H9 (cell line): ENCODE measurements around the gene LCTL. TPM values are rescaled to one million over a fixed set of nuclear protein-coding genes. Genes with fewer than 3 reads are reported as not detected.

Experiments used
- DNase-seq: peaks from one replicate; pipeline ENCODE4 v3.0.0-alpha.2; 2017
- H2AFZ ChIP-seq: one replicate; pipeline ENCODE4 v1.6.1; 2013; ENCODE audit warnings: mild to moderate bottlenecking, low read length, control low read depth, moderate library complexity
- H2AK5ac ChIP-seq: 2 replicates; pipeline ENCODE4 v1.6.1; 2013; ENCODE audit warnings: low read length, control low read depth, mixed read lengths; ENCODE audit not compliant: insufficient read length
- H2BK120ac ChIP-seq: one replicate; pipeline ENCODE4 v1.6.1; 2013; ENCODE audit warnings: low read depth, mild to moderate bottlenecking, low read length, control low read depth, inconsistent platforms; ENCODE audit not compliant: poor library complexity, severe bottlenecking
- H2BK12ac ChIP-seq: 2 replicates; pipeline ENCODE4 v1.6.1; 2013; ENCODE audit warnings: low read length, control low read depth, mixed read lengths, low read depth; ENCODE audit not compliant: insufficient read length
- H2BK15ac ChIP-seq: 2 replicates; pipeline ENCODE4 v1.6.1; 2013; ENCODE audit warnings: low read depth, low read length, control low read depth
- H2BK20ac ChIP-seq: one replicate; pipeline ENCODE4 v1.6.1; 2013; ENCODE audit warnings: low read depth, mild to moderate bottlenecking, low read length, control low read depth, inconsistent platforms; ENCODE audit not compliant: poor library complexity, severe bottlenecking
- H2BK5ac ChIP-seq: 2 replicates; pipeline ENCODE4 v1.6.1; 2013; ENCODE audit warnings: low read length, control low read depth, mixed read lengths; ENCODE audit not compliant: insufficient read length
- H3K14ac ChIP-seq: 2 replicates; pipeline ENCODE4 v1.6.1; 2013; ENCODE audit warnings: low read length, control low read depth; ENCODE audit not compliant: insufficient read depth
- H3K18ac ChIP-seq: 2 replicates; pipeline ENCODE4 v1.6.1; 2013; ENCODE audit warnings: low read depth, mild to moderate bottlenecking, mixed read lengths, low read length, control low read depth; ENCODE audit not compliant: insufficient read length
- H3K23ac ChIP-seq: 2 replicates; pipeline ENCODE4 v1.6.1; 2013; ENCODE audit warnings: low read length, control low read depth, mixed read lengths, low read depth; ENCODE audit not compliant: insufficient read length
- H3K23me2 ChIP-seq: 2 replicates; pipeline ENCODE4 v1.6.1; 2013; ENCODE audit warnings: low read depth, mild to moderate bottlenecking, mixed read lengths, low read length, control low read depth; ENCODE audit not compliant: insufficient read length, poor library complexity, severe bottlenecking
- H3K27ac ChIP-seq: 2 replicates; pipeline ENCODE4 v1.5.1; 2013; ENCODE audit warnings: low read length, control low read depth, mixed read lengths, low read depth; ENCODE audit not compliant: insufficient read length
- H3K27me3 ChIP-seq: 2 replicates; pipeline ENCODE4 v1.6.1; 2013; ENCODE audit warnings: low read length, control low read depth, inconsistent platforms; ENCODE audit not compliant: insufficient read depth
- H3K4ac ChIP-seq: 2 replicates; pipeline ENCODE4 v1.6.1; 2013; ENCODE audit warnings: low read depth, mild to moderate bottlenecking, control low read depth, inconsistent platforms, low read length, moderate library complexity
- H3K4me1 ChIP-seq: 2 replicates; pipeline ENCODE4 v1.6.1; 2013; ENCODE audit warnings: low read length, control low read depth, inconsistent platforms; ENCODE audit not compliant: insufficient read depth
- H3K4me2 ChIP-seq: 2 replicates; pipeline ENCODE4 v1.6.1; 2013; ENCODE audit warnings: low read length, control low read depth, mixed read lengths; ENCODE audit not compliant: insufficient read length, insufficient read depth
- H3K56ac ChIP-seq: 2 replicates; pipeline ENCODE4 v1.6.1; 2013; ENCODE audit warnings: low read depth, mild to moderate bottlenecking, mixed read lengths, low read length, control low read depth; ENCODE audit not compliant: insufficient read length
- H3K79me1 ChIP-seq: 2 replicates; pipeline ENCODE4 v1.6.1; 2013; ENCODE audit warnings: low read depth, mild to moderate bottlenecking, moderate library complexity, low read length, control low read depth, inconsistent platforms; ENCODE audit not compliant: insufficient read depth, poor library complexity, severe bottlenecking
- H3K79me2 ChIP-seq: 2 replicates; pipeline ENCODE4 v1.6.1; 2013; ENCODE audit warnings: low read length, control low read depth, inconsistent platforms; ENCODE audit not compliant: insufficient read depth
- H3K9ac ChIP-seq: 2 replicates; pipeline ENCODE4 v1.6.1; 2013; ENCODE audit warnings: low read length, control low read depth, mixed read lengths; ENCODE audit not compliant: insufficient read length; ENCODE audit errors: extremely low read depth
- H3K9me3 ChIP-seq: one replicate; pipeline ENCODE4 v1.6.1; 2013; ENCODE audit warnings: low read depth, low read length, inconsistent platforms; ENCODE audit not compliant: control insufficient read depth
- H3T11ph ChIP-seq: one replicate; pipeline ENCODE4 v1.6.1; 2013; ENCODE audit warnings: mild to moderate bottlenecking, low read length, control low read depth, inconsistent platforms
- H4K20me1 ChIP-seq: one replicate; pipeline ENCODE4 v1.6.1; 2013; ENCODE audit not compliant: control insufficient read depth, insufficient read length, insufficient read depth
- H4K5ac ChIP-seq: 2 replicates; pipeline ENCODE4 v1.6.1; 2013; ENCODE audit warnings: low read depth, mild to moderate bottlenecking, mixed read lengths, low read length, control low read depth; ENCODE audit not compliant: insufficient read length
- H4K8ac ChIP-seq: replicated peaks from 2 replicates; pipeline ENCODE4 v1.6.1; 2013; ENCODE audit warnings: low read length, control low read depth, mixed read lengths, low read depth; ENCODE audit not compliant: insufficient read length
- H4K91ac ChIP-seq: 2 replicates; pipeline ENCODE4 v1.6.1; 2013; ENCODE audit warnings: low read depth, mild to moderate bottlenecking, moderate library complexity, mixed read lengths, low read length, control low read depth; ENCODE audit not compliant: insufficient read length
- H3K27ac Mint-ChIP-seq, 3 experiments: 2 replicates in 2 of 3; 3 replicates in 1 of 3; pipeline ENCODE4 v1.8.0; 2020 to 2021; ENCODE audit warnings: mixed read lengths in 3 of 3, mild to moderate bottlenecking in 1 of 3, moderate library complexity in 1 of 3
- H3K27me3 Mint-ChIP-seq: 2 replicates; pipeline ENCODE4 v1.8.0; 2021; ENCODE audit warnings: low read depth, mild to moderate bottlenecking, moderate library complexity, mixed read lengths
- H3K36me3 Mint-ChIP-seq, 3 experiments: 2 replicates in 2 of 3; 3 replicates in 1 of 3; pipeline ENCODE4 v1.8.0; 2020 to 2021; ENCODE audit warnings: low read depth in 3 of 3, mixed read lengths in 3 of 3; ENCODE audit not compliant: insufficient read depth in 1 of 3
- H3K4me1 Mint-ChIP-seq, 2 experiments: 2 replicates each; pipeline ENCODE4 v1.8.0; 2020; ENCODE audit warnings: mixed read lengths in 2 of 2
- H3K4me3 Mint-ChIP-seq, 2 experiments: 2 replicates in 1 of 2; 3 replicates in 1 of 2; pipeline ENCODE4 v1.8.0; 2020 to 2021; ENCODE audit warnings: mild to moderate bottlenecking in 2 of 2, mixed read lengths in 2 of 2, moderate library complexity in 1 of 2
- H3K9me3 Mint-ChIP-seq, 2 experiments: 2 replicates in 1 of 2; 3 replicates in 1 of 2; pipeline ENCODE4 v1.8.0; 2020; ENCODE audit warnings: mild to moderate bottlenecking in 2 of 2, mixed read lengths in 2 of 2, moderate library complexity in 1 of 2
- CTCF ChIP-seq: fragments of 200-600 bp; sonication (generic); conservative IDR thresholded peaks from 3 replicates; pipeline ENCODE4 v1.8.0; 2021; ENCODE audit warnings: antibody characterized with exemption, mild to moderate bottlenecking
- WGBS: extraction: QIAGEN DNeasy Blood & Tissue Kit; methylation state at CpG from one replicate; pipeline ENCODE4 v1.1.7; 2013; ENCODE audit warnings: missing lambda C conversion rate, low lambda C conversion rate, mixed read lengths; ENCODE audit not compliant: insufficient read length; ENCODE audit errors: extremely low coverage; 5-methylcytosine and 5-hydroxymethylcytosine counted together
- total RNA-seq: library from RNA; stranded (reverse); gene quantifications from 2 replicates; pipeline ENCODE4 v1.2.1, GENCODE V29; 2021

Gene LCTL
- total RNA-seq, 1 experiment from 2014 or later, result 2.3 TPM

DNA sequence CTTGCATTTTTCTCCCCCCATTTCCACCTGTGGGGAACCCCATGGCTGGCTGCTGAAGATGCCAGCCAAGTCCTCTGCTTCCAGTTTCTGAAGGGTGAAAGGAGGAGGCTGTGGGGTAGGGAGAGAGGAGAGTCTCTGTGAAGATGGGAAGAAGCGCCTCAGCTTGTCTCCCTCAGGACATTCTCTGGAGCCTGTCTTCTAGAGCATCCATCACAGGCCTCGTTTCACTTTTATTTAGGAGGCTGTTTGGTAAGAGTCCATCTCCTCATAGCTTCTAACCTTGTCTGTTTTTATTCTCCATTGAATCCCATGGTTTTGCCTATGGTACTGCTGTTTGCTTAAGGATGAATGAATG lies 8.8 kb upstream of the LCTL start:
- Histone ChIP-seq H2BK120ac (no peak overlapping the region), H3K4me2 (no peak overlapping the region), H2AK5ac (no peak overlapping the region), H4K91ac (no peak overlapping the region), H2BK12ac (no peak overlapping the region), H2BK5ac (no peak overlapping the region), H3K27me3 (no peaks in the 10 kb centered on the region), H2BK15ac (no peak overlapping the region), H2BK20ac (no peak overlapping the region), H3K79me2 (no peaks in the 10 kb centered on the region), H3K4me1 (no peaks in the 10 kb centered on the region), H3K18ac (no peak overlapping the region), H3K4ac (no peak overlapping the region), H3K56ac (no peak overlapping the region), H3T11ph (no peak overlapping the region), H3K27ac (no peak overlapping the region), H3K79me1 (no peaks in the 10 kb centered on the region), H3K14ac (no peak overlapping the region), H3K23ac (no peak overlapping the region), H3K23me2 (no peaks in the 10 kb centered on the region), H3K9me3 (no peaks in the 10 kb centered on the region), H4K20me1 (no peaks in the 10 kb centered on the region), H4K5ac (no peak overlapping the region), H4K8ac (no peak overlapping the region), H3K9ac (no peak overlapping the region), H2AFZ (no peak overlapping the region)
- H3K27me3 Mint-ChIP-seq, result no peaks in the 10 kb centered on the region; the same call in 1 of the 2 replicates
- H3K36me3 Mint-ChIP-seq, result no peaks in the 10 kb centered on the region; a peak in 1 of 7 replicates
- DNase-seq, result no peak
- H3K4me3 Mint-ChIP-seq, result no peak overlapping the region
- H3K27ac Mint-ChIP-seq, result peak overlapping the region in 1 of 3 experiments; percentile 44; a peak in 1 of 7 replicates
- H3K4me1 Mint-ChIP-seq, result no peaks in the 10 kb centered on the region
- H3K9me3 Mint-ChIP-seq, result no peaks in the 10 kb centered on the region
- no CpG with 5 or more reads among the region's 2 CpGs for WGBS
- TF ChIP-seq CTCF, result no peak
